AG04450 (cell line): ENCODE results near the gene TMEM45A. TPM values are rescaled to one million over a fixed set of nuclear protein-coding genes. Genes with fewer than 3 reads are reported as not detected.

Source experiments
- CTCF ChIA-PET: fragments of 300-600, 350-600 bp; formaldehyde crosslinking; extraction: SDS; loops from one replicate; lab custom pipeline; 2022; ENCODE audit warnings: antibody characterized with exemption, inconsistent platforms; lab: Charles Lee
- POLR2A ChIA-PET: fragments of 350-600 bp; formaldehyde crosslinking; extraction: SDS; loops from one replicate; lab custom pipeline; 2021; ENCODE audit warnings: antibody characterized with exemption, inconsistent platforms; lab: Yijun Ruan, JAX
- DNase-seq: peaks from one replicate; pipeline ENCODE4 v3.0.0-alpha.2; 2011; ENCODE audit warnings: low read depth, low spot score
- H3K27ac ChIP-seq: one replicate; pipeline ENCODE4 v1.5.1; 2012; ENCODE audit warnings: low read depth, low read length, control low read depth
- H3K27me3 ChIP-seq: one replicate; pipeline ENCODE4 v1.6.0; 2012; ENCODE audit warnings: low read length; ENCODE audit not compliant: control insufficient read depth, insufficient read depth
- H3K4me3 ChIP-seq: 2 replicates; pipeline ENCODE4 v1.5.1; 2011; ENCODE audit warnings: mild to moderate bottlenecking, low read depth, low read length, control low read depth
- H3K9me3 ChIP-seq: 2 replicates; pipeline ENCODE4 v1.5.1; 2012; ENCODE audit warnings: low read length; ENCODE audit not compliant: control insufficient read depth, insufficient read depth
- CTCF ChIP-seq: IDR thresholded peaks from 2 replicates; pipeline ENCODE4 v1.5.1; 2011; ENCODE audit warnings: low read depth, low read length, control low read depth, inconsistent platforms
- polyA plus RNA-seq: library from polyadenylated mRNA; depleted of rRNA; stranded (reverse); fragments of >200 nt; gene quantifications from 2 replicates; pipeline ENCODE4 v1.2.3, GENCODE V29; 2011

Gene TMEM45A
- polyA plus RNA-seq, 1 experiment = 42.8 TPM

- POLR2A ChIA-PET = no interaction called here
- no peak overlapping the region for H3K27ac ChIP-seq
- DNase-seq = peak; percentile 8
- CTCF ChIA-PET = no interaction called here
- no peaks in the 10 kb centered on the region for H3K9me3 ChIP-seq
- no peak for TF ChIP-seq CTCF
- no peaks in the 10 kb centered on the region for H3K27me3 ChIP-seq
- no peak overlapping the region for H3K4me3 ChIP-seq
These were observed 64.4 kb downstream of the TMEM45A start for GRCh38 chr3:100556673-100557310.

GRCh38 chr3:100558233-100558632, 65.8 kb downstream of the TMEM45A start:
- H3K27me3 ChIP-seq = no peaks in the 10 kb centered on the region
- TF ChIP-seq CTCF = no peak
- H3K4me3 ChIP-seq = no peak overlapping the region
- ChIA-PET CTCF (no interaction called here), POLR2A (interaction anchor here (1.6 kb wide), 1 partner anchor 66 kb away, joined by 5 read pairs; the partner anchor contains the start of gene TMEM45A)
- H3K27ac ChIP-seq = no peak overlapping the region
- H3K9me3 ChIP-seq = no peaks in the 10 kb centered on the region
- no peak for DNase-seq

GRCh38 chr3:100560426-100560825, 68.0 kb downstream of the TMEM45A start:
- no peak overlapping the region for H3K4me3 ChIP-seq
- no peak for DNase-seq
- POLR2A ChIA-PET = no interaction called here
- H3K9me3 ChIP-seq = no peaks in the 10 kb centered on the region
- H3K27me3 ChIP-seq = no peaks in the 10 kb centered on the region
- TF ChIP-seq CTCF = no peak
- CTCF ChIA-PET = interaction anchor here (1.2 kb wide), 1 partner anchor 29 kb away, joined by 3 read pairs; no protein-coding TSS in a partner anchor
- H3K27ac ChIP-seq = no peak overlapping the region

- POLR2A ChIA-PET = interaction anchor here (1.6 kb wide), 1 partner anchor 69 kb away, joined by 4 read pairs; the partner anchor contains the start of gene TMEM45A
- TF ChIP-seq CTCF = no peak
- no peaks in the 10 kb centered on the region for H3K27me3 ChIP-seq
- peak; percentile 32 for DNase-seq
- no peak overlapping the region for H3K4me3 ChIP-seq
- CTCF ChIA-PET = interaction anchor here (0.8 to 0.9 kb wide), 2 partner anchors 98 to 99 kb away, joined by 3 to 4 read pairs; no protein-coding TSS in a partner anchor
- peak overlapping the region; percentile 32 for H3K27ac ChIP-seq
- no peaks in the 10 kb centered on the region for H3K9me3 ChIP-seq
These were observed 69.2 kb downstream of the TMEM45A start for GRCh38 chr3:100561459-100562158.
